Measurements from ENCODE around the gene ANXA5. TPM values are rescaled to one million over a fixed set of nuclear protein-coding genes. Genes with fewer than 3 reads are reported as not detected.

Gene ANXA5
- total and polyA plus RNA-seq, 9 of the 15 experiments (the other 6 are each of a cell fraction or from before 2014, with no cell fraction given), result 49.9 to 131 (median 84.5) TPM

- no peak for TF ChIP-seq AFF4 (CRISPR knock-in tag; IDR thresholded peaks at IDR 0.05)
- peak; percentile 21; the same call in 1 of the 2 replicates for TF ChIP-seq REST (IDR thresholded peaks at IDR 0.05; ENCODE audit: borderline replicate concordance)
- TF ChIP-seq REST (CRISPR knock-in tag; IDR thresholded peaks at IDR 0.05; ENCODE audit: low read depth), result no peak
- TF ChIP-seq HDAC6 (IDR thresholded peaks at IDR 0.05; ENCODE audit: low read depth, low read length), result no peak
- no peak for TF ChIP-seq ZNF121 (CRISPR knock-in tag; conservative IDR thresholded peaks at IDR 0.05)
- TF ChIP-seq UBTF (IDR thresholded peaks at IDR 0.05; ENCODE audit: borderline replicate concordance in 1 of 2, low read depth in 2 of 2, low read length in 2 of 2), result peak; percentile 72 to 96; a peak in 3 of 4 replicates
- no peak for TF ChIP-seq ARID2 (IDR thresholded peaks at IDR 0.05)
- TF ChIP-seq GABPB1 (CRISPR knock-in tag; IDR thresholded peaks at IDR 0.05), result no peak
- no peak for TF ChIP-seq NCOR1 (IDR thresholded peaks at IDR 0.05)
- TF ChIP-seq STAT5A (IDR thresholded peaks at IDR 0.05; ENCODE audit: borderline replicate concordance, low read length), result no peak
- no peak for TF ChIP-seq ZNF146 (CRISPR knock-in tag; IDR thresholded peaks at IDR 0.05; ENCODE audit: unreplicated experiment)
- TF ChIP-seq SRSF7 (optimal IDR thresholded peaks at IDR 0.05; ENCODE audit: low read depth, low read length), result no peak
Observed at GRCh38 chr4:121711263-121712000, 14.7 kb upstream of the ANXA5 start (continued).
